Measurements from ENCODE around the gene STIM2.

GRCh38 chr4:26987191-26987590 is 126.5 kb downstream of the STIM2 start:
- TF ChIP-seq CTCF (conservative IDR thresholded peaks at IDR 0.05) (no peak), ZFX (IDR thresholded peaks at IDR 0.05) (no peak)

Measured in C4-2B (cell line).